NCI-H1694 treated with DMSO at 0.1 percent for 48 hours (cell line): Measurements from ENCODE around the gene SH2D7.

Source experiments
- DNase-seq: peaks from one replicate; lab custom pipeline; 2025; lab: John Stamatoyannopoulos, UW

The SH2D7 gene

GRCh38 chr15:78079298-78080087, 12.9 kb upstream of the SH2D7 start:
- no peak for DNase-seq

- no peak for DNase-seq
Observed at GRCh38 chr15:78080088-78080460, 12.3 kb upstream of the SH2D7 start.

GRCh38 chr15:78082106-78082742, 10.1 kb upstream of the SH2D7 start:
- no peak for DNase-seq

- no peak for DNase-seq
Observed at GRCh38 chr15:78082743-78083110, 9.6 kb upstream of the SH2D7 start.

- DNase-seq = no peak
Observed at GRCh38 chr15:78083186-78083585, 9.2 kb upstream of the SH2D7 start.

- no peak for DNase-seq
Observed at GRCh38 chr15:78083687-78084448, 8.5 kb upstream of the SH2D7 start.

- no peak for DNase-seq
Observed at GRCh38 chr15:78084449-78084750, 8.0 kb upstream of the SH2D7 start.

GRCh38 chr15:78085928-78086327, 6.4 kb upstream of the SH2D7 start:
- no peak for DNase-seq

- no peak for DNase-seq
Observed at GRCh38 chr15:78087951-78088772, 4.2 kb upstream of the SH2D7 start.

- no peak for DNase-seq
Observed at GRCh38 chr15:78088773-78089080, 3.6 kb upstream of the SH2D7 start.

GRCh38 chr15:78090422-78091063, 1.8 kb upstream of the SH2D7 start:
- no peak for DNase-seq

GRCh38 chr15:78093242-78094020, 1.1 kb downstream of the SH2D7 start:
- DNase-seq = no peak

- no peak for DNase-seq
Observed at GRCh38 chr15:78097667-78098066, 5.3 kb downstream of the SH2D7 start.

- no peak for DNase-seq
Observed at GRCh38 chr15:78098131-78098755, 5.9 kb downstream of the SH2D7 start.

GRCh38 chr15:78100886-78101285, 8.5 kb downstream of the SH2D7 start:
- no peak for DNase-seq

GRCh38 chr15:78101423-78102105, 9.2 kb downstream of the SH2D7 start:
- DNase-seq = no peak

- no peak for DNase-seq
Observed at GRCh38 chr15:78102211-78102610, 9.8 kb downstream of the SH2D7 start.

GRCh38 chr15:78102741-78103140, 10.4 kb downstream of the SH2D7 start:
- no peak for DNase-seq

- DNase-seq = no peak
Observed at GRCh38 chr15:78103406-78104118, 11.2 kb downstream of the SH2D7 start.

GRCh38 chr15:78104119-78104479, 11.7 kb downstream of the SH2D7 start:
- DNase-seq = no peak
